Activated naive CD4-positive, alpha-beta T cell treated with anti-CD3 and anti-CD28 coated beads for 36 hours (primary cell): Measurements from ENCODE around the gene SPRR5. TPM values are rescaled to one million over a fixed set of nuclear protein-coding genes. Genes with fewer than 3 reads are reported as not detected.

Experiments used
- CTCF ChIA-PET: fragments of 350-600 bp; sonication (Branson Sonifier 250); formaldehyde crosslinking; loops from one replicate; lab custom pipeline; 2021; ENCODE audit warnings: antibody characterized with exemption; lab: Charles Lee
- DNase-seq: peaks from one replicate; pipeline ENCODE4 v3.0.0-alpha.2; 2020
- H3K27ac Mint-ChIP-seq: one replicate; pipeline ENCODE4 v1.8.0; 2021; ENCODE audit warnings: mild to moderate bottlenecking, mixed read lengths
- H3K27me3 Mint-ChIP-seq: one replicate; pipeline ENCODE4 v1.8.0; 2021; ENCODE audit warnings: low read depth, mixed read lengths
- H3K36me3 Mint-ChIP-seq: one replicate; pipeline ENCODE4 v1.8.0; 2021; ENCODE audit warnings: low read depth, mixed read lengths
- H3K4me1 Mint-ChIP-seq: one replicate; pipeline ENCODE4 v1.8.0; 2021; ENCODE audit warnings: low read depth, mixed read lengths
- H3K4me3 Mint-ChIP-seq: one replicate; pipeline ENCODE4 v1.8.0; 2021; ENCODE audit warnings: mild to moderate bottlenecking, moderate library complexity, mixed read lengths
- H3K9me3 Mint-ChIP-seq: one replicate; pipeline ENCODE4 v1.8.0; 2021; ENCODE audit warnings: mixed read lengths
- intact Hi-C: fragments of 100-400 bp; cut with micrococcal nuclease; formaldehyde crosslinking; loops from one replicate; pipeline ENCODE4 v1.15.1; 2023
- total RNA-seq, 2 experiments: library from RNA; stranded (reverse); gene quantifications; one replicate each; pipeline ENCODE4 v1.2.3, GENCODE V29; 2021

Gene SPRR5
- total RNA-seq, 2 experiments from 2014 or later = not detected

GRCh38 chr1:152957561-152957960 lies 10.6 kb downstream of the SPRR5 start:
- no peak for DNase-seq
- H3K9me3 Mint-ChIP-seq = no peaks in the 10 kb centered on the region
- CTCF ChIA-PET = no interaction called here
- no peaks in the 10 kb centered on the region for H3K36me3 Mint-ChIP-seq
- H3K4me1 Mint-ChIP-seq = no peaks in the 10 kb centered on the region
- intact Hi-C loops = no loop called here
- H3K27me3 Mint-ChIP-seq = no peaks in the 10 kb centered on the region
- no peak overlapping the region for H3K27ac Mint-ChIP-seq
- no peak overlapping the region for H3K4me3 Mint-ChIP-seq

- intact Hi-C loops = no loop called here
- H3K4me1 Mint-ChIP-seq = no peaks in the 10 kb centered on the region
- DNase-seq = no peak
- CTCF ChIA-PET = no interaction called here
- no peak overlapping the region for H3K4me3 Mint-ChIP-seq
- no peaks in the 10 kb centered on the region for H3K36me3 Mint-ChIP-seq
- H3K27ac Mint-ChIP-seq = no peak overlapping the region
- peaks cover 2% of the 10 kb centered on the region for H3K27me3 Mint-ChIP-seq
- H3K9me3 Mint-ChIP-seq = no peaks in the 10 kb centered on the region
These were observed 12.3 kb downstream of the SPRR5 start for GRCh38 chr1:152959273-152959672.

GRCh38 chr1:152959801-152960451 lies 12.9 kb downstream of the SPRR5 start:
- CTCF ChIA-PET = no interaction called here
- no peak overlapping the region for H3K4me3 Mint-ChIP-seq

GRCh38 chr1:152960452-152961044 lies 13.5 kb downstream of the SPRR5 start:
- CTCF ChIA-PET = no interaction called here
- no peak for DNase-seq
- Mint-ChIP-seq H3K4me3 (no peak overlapping the region), H3K9me3 (no peaks in the 10 kb centered on the region), H3K27me3 (peaks cover 8% of the 10 kb centered on the region), H3K36me3 (no peaks in the 10 kb centered on the region), H3K27ac (no peak overlapping the region), H3K4me1 (no peaks in the 10 kb centered on the region)
- intact Hi-C loops = no loop called here

More at GRCh38 chr1:152959801-152960451, 12.9 kb downstream of the SPRR5 start:
- no peaks in the 10 kb centered on the region for H3K36me3 Mint-ChIP-seq
- H3K27ac Mint-ChIP-seq = no peak overlapping the region
- peaks cover 2% of the 10 kb centered on the region for H3K27me3 Mint-ChIP-seq
- no peaks in the 10 kb centered on the region for H3K9me3 Mint-ChIP-seq
- H3K4me1 Mint-ChIP-seq = no peaks in the 10 kb centered on the region
- intact Hi-C loops = no loop called here
- DNase-seq = no peak

GRCh38 chr1:152961226-152961891 lies 14.4 kb downstream of the SPRR5 start:
- H3K4me3 Mint-ChIP-seq = no peak overlapping the region
- H3K36me3 Mint-ChIP-seq = no peaks in the 10 kb centered on the region
- CTCF ChIA-PET = no interaction called here
- intact Hi-C loops = no loop called here
- H3K9me3 Mint-ChIP-seq = no peaks in the 10 kb centered on the region
- peaks cover 8% of the 10 kb centered on the region for H3K27me3 Mint-ChIP-seq
- no peak overlapping the region for H3K27ac Mint-ChIP-seq
- DNase-seq = no peak
- H3K4me1 Mint-ChIP-seq = no peaks in the 10 kb centered on the region

GRCh38 chr1:152962876-152963415 lies 15.9 kb downstream of the SPRR5 start:
- no peaks in the 10 kb centered on the region for H3K9me3 Mint-ChIP-seq
- no peaks in the 10 kb centered on the region for H3K36me3 Mint-ChIP-seq
- H3K27ac Mint-ChIP-seq = no peak overlapping the region
- peaks cover 12% of the 10 kb centered on the region for H3K27me3 Mint-ChIP-seq
- no peak overlapping the region for H3K4me3 Mint-ChIP-seq
- H3K4me1 Mint-ChIP-seq = no peaks in the 10 kb centered on the region
- intact Hi-C loops = no loop called here
- CTCF ChIA-PET = interaction anchor here (0.6 to 1.0 kb wide), 2 partner anchors 15 to 600 kb away, joined by 3 read pairs; no protein-coding TSS in a partner anchor
- DNase-seq = no peak

GRCh38 chr1:152964536-152964935 lies 17.5 kb downstream of the SPRR5 start:
- DNase-seq = no peak
- Mint-ChIP-seq H3K4me3 (no peak overlapping the region), H3K27ac (no peak overlapping the region), H3K27me3 (peaks cover 12% of the 10 kb centered on the region), H3K9me3 (no peaks in the 10 kb centered on the region), H3K4me1 (no peaks in the 10 kb centered on the region), H3K36me3 (no peaks in the 10 kb centered on the region)
- intact Hi-C loops = no loop called here
- CTCF ChIA-PET = no interaction called here

- intact Hi-C loops = no loop called here
- Mint-ChIP-seq H3K36me3 (no peaks in the 10 kb centered on the region), H3K9me3 (no peaks in the 10 kb centered on the region), H3K4me1 (no peaks in the 10 kb centered on the region), H3K4me3 (no peak overlapping the region), H3K27me3 (peaks cover 12% of the 10 kb centered on the region), H3K27ac (no peak overlapping the region)
- DNase-seq = no peak
- CTCF ChIA-PET = interaction anchor here (0.7 kb wide), 1 partner anchor 18 kb away, joined by 3 read pairs; the partner anchor contains the start of gene SPRR1A
These were observed 18.8 kb downstream of the SPRR5 start for GRCh38 chr1:152965853-152966252.

- DNase-seq = no peak
- peaks cover 17% of the 10 kb centered on the region for H3K27me3 Mint-ChIP-seq
- intact Hi-C loops = no loop called here
These were observed 20.2 kb downstream of the SPRR5 start for GRCh38 chr1:152967201-152967600.

GRCh38 chr1:152968248-152968647 lies 21.2 kb downstream of the SPRR5 start:
- CTCF ChIA-PET = no interaction called here
- intact Hi-C loops = no loop called here
- no peak for DNase-seq
- Mint-ChIP-seq H3K9me3 (no peaks in the 10 kb centered on the region), H3K4me3 (no peak overlapping the region), H3K27ac (no peak overlapping the region), H3K4me1 (no peaks in the 10 kb centered on the region), H3K36me3 (no peaks in the 10 kb centered on the region), H3K27me3 (peaks cover 17% of the 10 kb centered on the region)

More at GRCh38 chr1:152967201-152967600, 20.2 kb downstream of the SPRR5 start:
- Mint-ChIP-seq H3K4me3 (no peak overlapping the region), H3K36me3 (no peaks in the 10 kb centered on the region), H3K27ac (no peak overlapping the region), H3K4me1 (no peaks in the 10 kb centered on the region), H3K9me3 (no peaks in the 10 kb centered on the region)
- CTCF ChIA-PET = no interaction called here

GRCh38 chr1:152969036-152969435 lies 22.0 kb downstream of the SPRR5 start:
- H3K36me3 Mint-ChIP-seq = no peaks in the 10 kb centered on the region
- no peak overlapping the region for H3K4me3 Mint-ChIP-seq
- CTCF ChIA-PET = no interaction called here
- intact Hi-C loops = no loop called here
- no peak overlapping the region for H3K27ac Mint-ChIP-seq
- DNase-seq = no peak
- no peaks in the 10 kb centered on the region for H3K4me1 Mint-ChIP-seq
- H3K27me3 Mint-ChIP-seq = peaks cover 15% of the 10 kb centered on the region
- no peaks in the 10 kb centered on the region for H3K9me3 Mint-ChIP-seq

- H3K36me3 Mint-ChIP-seq = no peaks in the 10 kb centered on the region
- intact Hi-C loops = no loop called here
- H3K4me3 Mint-ChIP-seq = no peak within 1 kb of the TSS
- H3K27me3 Mint-ChIP-seq = peaks cover 10% of the 10 kb centered on the region
- no peak within 1 kb of the TSS for H3K27ac Mint-ChIP-seq
- no peaks in the 10 kb centered on the region for H3K9me3 Mint-ChIP-seq
- CTCF ChIA-PET = no interaction called here
- DNase-seq = no peak
- no peaks in the 10 kb centered on the region for H3K4me1 Mint-ChIP-seq
These were observed 23.5 kb downstream of the SPRR5 start, which contains the start of gene SPRR4 for GRCh38 chr1:152970495-152970894. Gene SPRR4, plus strand, starts transcription at chr1:152970648. Its CDS starts 1,243 bp downstream, at chr1:152971891.
